HG03139 (cell line): Measurements from ENCODE around the gene RPP30.

Source experiments
- ATAC-seq: cut with Tn5 transposase; IDR thresholded peaks from one replicate; pipeline ENCODE4 v1.9.1; 2021; ENCODE audit not compliant: unreplicated experiment

Gene RPP30

GRCh38 chr10:90915766-90916075 lies 43.9 kb downstream of the RPP30 start:
- ATAC-seq: no peak

DNA sequence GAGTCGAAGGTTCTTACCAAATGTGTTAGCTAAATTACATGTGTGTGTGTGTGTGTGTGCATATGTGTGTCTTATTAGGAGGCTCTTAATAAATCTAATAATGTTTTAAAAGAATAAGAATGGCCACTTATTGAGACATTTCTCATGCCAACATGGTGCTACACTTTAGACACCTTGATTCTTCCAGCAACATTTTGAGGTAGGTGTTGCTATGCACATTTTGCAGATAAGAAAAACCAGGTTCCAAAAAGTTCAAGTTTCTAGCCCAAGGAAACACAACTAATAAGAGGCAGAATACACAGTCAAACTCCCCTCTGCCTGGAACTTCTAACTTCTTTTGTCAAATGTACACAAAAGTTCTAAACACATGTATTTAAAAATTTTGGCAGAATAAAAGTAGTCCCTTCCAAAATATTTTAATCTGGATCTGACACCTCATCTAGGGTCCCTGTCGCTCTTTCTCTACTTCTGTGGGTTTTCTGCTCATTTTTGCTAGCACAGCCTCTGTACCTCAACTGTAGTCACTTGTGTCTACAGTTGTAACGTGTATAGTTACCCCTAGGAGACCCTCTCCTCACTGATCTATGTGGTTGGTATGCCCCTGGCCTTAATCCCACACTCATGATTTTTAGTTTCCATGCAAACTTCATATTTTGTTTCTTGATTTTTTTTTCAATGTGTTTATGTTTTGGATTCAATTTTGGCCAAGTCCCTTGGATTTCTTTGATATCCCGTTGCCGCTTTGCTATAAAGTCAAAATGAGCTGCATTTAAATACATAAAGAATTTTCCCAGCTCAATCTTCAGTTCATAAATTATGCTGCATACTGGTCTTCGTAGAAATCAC lies 44.8 kb downstream of the RPP30 start:
- no peak for ATAC-seq

- no peak for ATAC-seq
These were observed 45.6 kb downstream of the RPP30 start for GRCh38 chr10:90917238-90917967.

- no peak for ATAC-seq
These were observed 46.2 kb downstream of the RPP30 start for GRCh38 chr10:90917968-90918318.

- no peak for ATAC-seq
These were observed 48.2 kb downstream of the RPP30 start for GRCh38 chr10:90919683-90920574.

- no peak for ATAC-seq
These were observed 49.4 kb downstream of the RPP30 start, which contains the start of gene ANKRD1 for GRCh38 chr10:90920986-90921666. Gene ANKRD1 (minus strand): TSS chr10:90921087. CDS start chr10:90921027, 60 bp downstream.

- ATAC-seq: no peak
These were observed 50.1 kb downstream of the RPP30 start for GRCh38 chr10:90921906-90922305.

DNA sequence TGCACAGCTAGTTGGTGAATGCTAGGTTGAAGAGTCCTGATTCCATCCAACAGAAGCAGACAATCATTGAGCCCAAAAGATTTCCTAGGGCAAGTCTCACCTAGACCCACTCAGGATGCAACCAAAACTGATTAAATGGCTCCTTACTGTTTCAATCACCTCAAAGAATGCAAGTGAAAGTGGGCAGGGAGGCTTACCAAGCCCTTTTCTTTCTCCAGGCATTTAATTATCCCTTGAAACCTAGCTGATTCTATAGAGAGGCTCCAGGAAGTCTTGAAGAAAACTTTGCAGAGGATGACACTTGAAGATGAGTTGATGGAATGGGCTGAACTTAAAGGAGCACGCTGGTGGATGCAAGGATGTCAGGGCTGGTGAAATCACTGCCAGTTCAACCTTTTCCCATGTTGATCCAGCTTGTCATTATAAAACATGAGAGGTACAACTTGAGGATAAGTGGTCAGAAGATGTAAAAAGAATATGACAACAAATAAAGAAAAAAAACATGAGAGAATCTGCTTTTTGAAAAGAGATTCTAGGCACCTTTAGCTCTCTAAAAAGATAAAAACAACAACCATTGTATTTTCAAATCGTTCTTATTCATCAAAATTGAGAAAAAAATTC lies 51.4 kb downstream of the RPP30 start:
- ATAC-seq: no peak

GRCh38 chr10:90924552-90924951 lies 52.8 kb downstream of the RPP30 start:
- no peak for ATAC-seq

DNA sequence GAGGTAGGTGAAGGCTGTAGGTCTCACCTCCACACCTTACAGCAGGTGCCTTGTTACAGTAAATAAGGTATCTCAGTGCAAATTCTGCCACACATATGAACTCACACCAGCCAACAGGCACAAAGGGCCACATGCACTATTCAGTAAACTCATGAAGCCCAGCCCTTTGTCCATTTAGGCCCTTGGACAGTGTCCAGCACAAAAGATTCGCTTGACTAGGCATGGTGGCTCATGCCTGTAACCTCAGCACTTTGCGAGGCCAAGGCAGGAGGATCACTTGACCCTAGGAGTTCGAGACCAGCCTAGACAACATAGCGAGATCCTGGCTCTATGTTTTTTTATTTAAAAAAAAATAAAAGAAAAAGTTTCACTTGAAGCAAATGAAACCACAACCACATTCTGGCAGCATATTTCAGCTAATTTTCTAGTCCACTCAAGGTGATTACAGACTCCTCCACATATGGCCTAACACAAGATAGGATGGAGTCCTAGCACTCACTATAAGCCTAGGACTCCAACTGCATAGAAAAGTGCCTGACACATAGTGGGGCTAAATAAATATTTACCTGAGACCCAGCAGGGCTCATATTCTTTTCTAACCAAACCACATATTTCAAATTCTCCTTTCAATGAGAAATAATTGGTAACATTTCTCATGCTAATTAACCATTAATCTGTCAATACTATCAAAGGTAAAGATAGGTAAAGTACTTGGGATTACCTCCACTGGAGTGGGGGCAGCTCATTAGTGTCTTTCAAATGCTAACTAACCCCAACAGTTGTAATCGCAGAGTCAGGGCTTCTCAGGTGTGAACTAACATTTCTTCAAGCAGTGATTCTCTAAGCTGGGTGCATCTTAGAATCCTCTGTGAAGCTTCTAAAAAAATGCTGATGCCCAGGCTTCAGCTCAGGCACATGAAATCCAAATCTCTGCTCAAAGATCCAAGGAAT lies 53.6 kb downstream of the RPP30 start:
- ATAC-seq: no peak

- no peak for ATAC-seq
These were observed 55.5 kb downstream of the RPP30 start for GRCh38 chr10:90927293-90927692.

GRCh38 chr10:90929179-90929578 lies 57.4 kb downstream of the RPP30 start:
- no peak for ATAC-seq

DNA sequence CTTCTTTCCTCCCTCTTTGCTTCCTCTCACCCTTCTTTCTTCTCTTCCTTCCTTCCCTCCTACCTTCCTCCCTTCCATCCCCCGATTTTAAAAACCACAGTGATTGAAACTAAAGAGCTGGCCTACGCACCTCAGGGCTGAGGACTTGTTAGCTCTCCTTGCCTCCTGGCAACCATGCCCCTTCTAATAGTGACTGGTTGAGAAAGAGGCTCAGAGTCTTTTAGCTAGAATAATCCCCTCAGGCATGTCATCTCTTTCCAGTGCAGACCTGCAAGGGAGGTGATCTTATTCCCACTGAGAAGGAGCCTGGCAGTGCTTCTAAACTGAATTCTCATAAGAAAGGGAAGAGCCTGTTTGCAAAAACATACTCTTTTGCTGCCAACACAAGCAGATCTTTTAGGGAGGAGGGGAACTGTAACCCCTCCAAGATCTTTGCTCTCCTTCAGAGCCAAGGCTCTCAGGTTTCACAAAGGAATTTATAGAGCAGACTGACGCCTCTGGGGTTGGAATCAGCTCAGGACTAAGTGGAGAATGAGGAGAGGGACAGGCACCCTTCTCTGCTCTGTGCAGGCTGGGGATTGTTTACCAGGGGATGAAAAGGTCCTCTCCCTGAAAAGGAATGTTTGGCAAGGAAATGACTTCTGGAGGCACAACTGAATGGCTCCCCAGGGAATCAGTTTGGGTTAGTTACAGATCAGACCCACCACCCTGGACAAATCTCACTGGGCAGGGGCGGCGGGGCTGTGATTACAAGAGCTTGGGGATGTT lies 58.5 kb downstream of the RPP30 start:
- ATAC-seq: no peak

DNA sequence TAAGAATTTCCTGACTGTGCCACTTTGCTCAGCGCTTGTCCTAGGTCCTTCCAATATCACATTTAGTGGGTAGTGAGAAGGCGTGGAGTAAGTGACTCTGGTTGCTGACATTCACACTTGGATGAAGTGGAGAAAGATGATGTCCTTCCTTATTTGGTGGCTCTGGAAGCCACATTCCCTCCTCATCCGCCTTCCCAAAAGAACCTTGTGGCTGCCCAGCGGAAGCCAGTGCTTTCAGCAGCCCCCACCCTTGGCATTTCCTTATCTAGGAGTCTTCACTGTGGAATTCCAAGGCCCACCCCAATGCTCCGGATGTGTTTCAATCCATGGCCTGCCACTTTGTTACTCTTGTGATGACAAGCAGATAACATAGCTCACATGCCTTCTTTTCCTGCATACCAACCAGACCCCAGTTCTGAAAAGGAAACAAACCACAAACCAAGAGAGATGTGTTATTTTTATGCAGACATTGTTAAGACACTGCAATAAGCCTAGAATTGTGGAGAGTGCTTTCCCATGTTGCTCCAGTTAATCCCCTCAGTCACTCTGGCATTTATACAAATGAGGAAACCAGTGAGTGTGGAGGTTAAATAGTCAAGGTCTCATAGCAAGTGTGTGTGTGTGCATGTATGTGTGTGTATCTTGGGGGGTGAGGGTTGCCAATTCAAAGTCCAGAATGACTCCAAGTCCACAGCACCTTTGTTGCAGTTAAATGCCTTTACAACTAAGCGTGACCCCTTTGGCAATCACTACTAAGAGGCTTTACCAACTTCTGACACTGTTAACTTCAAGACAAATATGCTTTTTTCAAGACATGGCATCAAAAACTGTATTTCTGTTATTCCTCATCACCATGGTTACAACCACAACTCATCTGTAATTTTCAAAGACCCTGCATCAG lies 59.4 kb downstream of the RPP30 start:
- ATAC-seq: no peak

DNA sequence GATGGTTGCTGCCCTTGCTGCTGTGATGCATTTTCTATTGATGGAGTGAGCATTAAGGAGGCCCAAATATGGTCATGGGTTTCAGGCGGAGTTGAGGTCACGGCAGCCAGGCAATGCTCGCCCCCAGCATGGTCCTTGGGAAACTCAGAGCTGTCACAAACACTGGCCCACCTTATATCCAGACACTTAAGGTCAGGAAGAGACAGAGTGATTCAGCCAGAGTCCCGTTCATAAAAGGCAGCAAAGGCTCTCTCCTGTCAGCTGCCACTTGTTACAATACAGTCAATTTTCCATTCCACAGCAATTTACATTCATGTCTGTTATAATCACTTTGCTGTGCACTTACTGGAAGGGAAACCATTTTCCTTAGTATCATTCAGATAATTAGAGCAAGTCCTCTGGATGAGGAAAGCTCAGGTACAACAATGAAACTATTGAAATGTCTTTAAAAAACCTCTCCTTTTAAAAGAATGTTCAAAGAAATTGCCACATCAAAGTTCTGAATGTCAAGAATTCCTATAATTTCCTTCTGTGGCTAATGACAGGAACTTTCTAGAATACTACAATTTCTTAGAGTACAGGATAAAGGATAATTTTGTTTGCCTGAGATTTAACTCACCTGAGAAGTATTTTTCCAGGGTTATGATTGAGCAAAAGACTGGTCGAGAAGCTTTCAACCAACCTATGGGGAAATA lies 64.0 kb downstream of the RPP30 start:
- no peak for ATAC-seq

DNA sequence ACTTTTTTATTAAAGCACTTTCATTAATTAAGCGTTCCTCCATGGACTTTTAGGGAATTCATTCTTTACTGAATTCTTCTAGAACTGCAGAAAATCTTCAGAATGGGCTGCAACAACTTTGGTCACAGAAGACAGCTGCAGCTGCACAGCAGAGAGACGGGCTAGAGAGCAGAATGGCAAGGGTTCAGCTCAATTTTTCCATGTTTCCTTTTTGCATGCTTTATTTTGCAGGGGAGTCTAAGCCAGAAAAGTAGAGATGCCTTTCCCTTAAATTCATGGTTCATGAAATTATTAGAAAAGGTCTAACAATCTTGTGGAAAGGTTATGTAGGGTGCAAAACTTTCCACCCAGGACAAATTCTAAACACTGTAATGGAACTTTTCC lies 64.5 kb downstream of the RPP30 start:
- no peak for ATAC-seq

DNA sequence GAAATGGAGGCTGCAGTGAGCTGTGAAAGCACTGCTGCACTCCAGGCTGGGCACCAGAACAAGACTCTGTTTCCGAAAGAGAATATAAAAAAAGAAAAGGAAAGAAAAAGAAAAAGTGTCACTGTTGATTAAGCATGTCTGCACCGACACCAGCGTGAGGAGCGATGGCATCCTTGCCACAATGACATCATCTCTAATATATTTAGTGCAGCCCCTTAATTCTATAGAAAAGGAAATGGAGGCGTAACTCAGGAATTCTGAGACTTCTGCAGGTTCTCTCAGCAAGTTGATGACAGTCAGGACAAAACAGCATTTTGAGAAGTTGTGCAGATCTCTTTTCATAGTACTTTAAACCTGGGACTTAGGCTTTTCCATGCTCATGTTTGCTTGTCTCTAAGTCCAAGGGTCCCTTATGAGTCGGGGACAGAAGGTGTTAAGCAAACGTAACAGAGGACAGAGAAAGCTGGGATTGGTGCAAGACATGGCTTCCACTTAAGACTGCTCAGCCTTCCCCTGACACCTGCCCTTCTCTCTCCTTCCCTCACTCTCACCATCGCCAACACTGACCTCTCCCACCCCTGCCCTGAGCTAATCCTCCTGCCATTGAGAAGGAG lies 66.0 kb downstream of the RPP30 start:
- no peak for ATAC-seq
